HCT116 (cell line): ENCODE data around the gene C19orf25. TPM values are rescaled to one million over a fixed set of nuclear protein-coding genes. Genes with fewer than 3 reads are reported as not detected.
A peak's percentile ranks its signal among the peaks of the same experiment; 100 is the strongest.

ENCODE experiments used
- ATAC-seq: fragments of 200-7000 bp; cut with Tn5 transposase; 2 replicates; pipeline ENCODE4 v1.9.1; 2020; ENCODE audit warnings: mild to moderate bottlenecking, moderate library complexity
- BruUV-seq: library from RNA; stranded (reverse); fragments of 400-500 nt; replicated peaks from 2 replicates; lab custom pipeline; 2021; lab: Mats Ljungman, UMichigan
- CTCF ChIA-PET: fragments of 300-600 bp; sonication (Branson Sonifier 250); formaldehyde crosslinking; loops from one replicate; lab custom pipeline; 2021; ENCODE audit warnings: antibody characterized with exemption; lab: Charles Lee
- POLR2A ChIA-PET: fragments of 300-600, 350-600 bp; sonication (Branson Sonifier 250); formaldehyde crosslinking; loops from one replicate; lab custom pipeline; 2021; ENCODE audit warnings: antibody characterized with exemption; lab: Charles Lee
- RAD21 ChIA-PET, 2 experiments: fragments of 300-600 bp; sonication (Branson Sonifier 250); formaldehyde crosslinking; loops; one replicate each; lab custom pipeline; 2023; ENCODE audit warnings: low total read pairs in 2 of 2; ENCODE audit not compliant: uncharacterized antibody in 2 of 2, unreplicated experiment in 2 of 2, low non-redundant PET in 1 of 2; lab: Charles Lee
- DNase-seq: peaks from one replicate; pipeline ENCODE4 v3.0.0-alpha.2; 2010; ENCODE audit warnings: low read depth, low spot score
- H2AFZ ChIP-seq: fragments of 200-600 bp; shearing (Covaris generic), sonication (generic); 2 replicates; pipeline ENCODE4 v1.6.1; 2017; ENCODE audit warnings: low read depth, mixed run types, mixed read lengths, antibody characterized with exemption, low read length; ENCODE audit not compliant: poor library complexity, severe bottlenecking
- H3K27ac ChIP-seq: 2 replicates; pipeline ENCODE4 v1.5.1; 2012; ENCODE audit warnings: low read depth, low read length
- H3K27me3 ChIP-seq: fragments of 200-600 bp; sonication (generic); 2 replicates; pipeline ENCODE4 v1.6.1; 2016; ENCODE audit warnings: mixed run types, low read length, mixed read lengths; ENCODE audit not compliant: insufficient read depth
- H3K36me3 ChIP-seq, 2 experiments: fragments of 200-500 bp in 1 of 2; fragments of 200-600 bp in 1 of 2; sonication (Bioruptor generic) in 1 of 2; sonication (generic) in 1 of 2; 2 replicates each; pipeline versions ENCODE4 v1.5.1 to v1.6.1; 2014 to 2016; ENCODE audit warnings: low read length in 2 of 2, inconsistent platforms in 1 of 2, mixed read lengths in 1 of 2, mixed run types in 1 of 2; ENCODE audit not compliant: insufficient read depth in 2 of 2, control insufficient read depth in 1 of 2
- H3K4me1 ChIP-seq, 2 experiments: fragments of 200-600 bp in 1 of 2; sonication (generic) in 1 of 2; 2 replicates each; pipeline versions ENCODE4 v1.5.1 to v1.6.1; 2012 to 2017; ENCODE audit warnings: low read length in 2 of 2, inconsistent platforms in 1 of 2, mild to moderate bottlenecking in 1 of 2, mixed read lengths in 1 of 2, mixed run types in 1 of 2, moderate library complexity in 1 of 2; ENCODE audit not compliant: insufficient read depth in 2 of 2, control insufficient read depth in 1 of 2
- H3K4me2 ChIP-seq: fragments of 200-600 bp; sonication (generic); 2 replicates; pipeline ENCODE4 v1.6.1; 2017; ENCODE audit warnings: mixed run types, low read length, mixed read lengths
- H3K4me3 ChIP-seq, 2 experiments: fragments of 200-600 bp in 1 of 2; sonication (generic) in 1 of 2; replicated peaks in 1 of 2; 2 replicates each; pipeline ENCODE4 v1.5.1; 2011 to 2016; ENCODE audit warnings: low read length in 2 of 2, control low read depth in 1 of 2, low read depth in 1 of 2, mild to moderate bottlenecking in 1 of 2, mixed read lengths in 1 of 2, mixed run types in 1 of 2
- H3K79me2 ChIP-seq: fragments of 200-600 bp; sonication (generic); 2 replicates; pipeline ENCODE4 v1.6.1; 2017; ENCODE audit warnings: mild to moderate bottlenecking, mixed run types, low read length, moderate library complexity, mixed read lengths; ENCODE audit not compliant: insufficient read depth
- H3K9ac ChIP-seq: fragments of 200-600 bp; sonication (generic); 2 replicates; pipeline ENCODE4 v1.6.1; 2016; ENCODE audit warnings: low read length, mixed read lengths
- H3K9me2 ChIP-seq: fragments of 200-600 bp; sonication (generic), shearing (Covaris generic); 2 replicates; pipeline ENCODE4 v1.6.1; 2017; ENCODE audit warnings: mixed run types, mild to moderate bottlenecking, moderate library complexity; ENCODE audit not compliant: insufficient read depth
- H3K9me3 ChIP-seq, 2 experiments: fragments of 200-500 bp in 1 of 2; fragments of 200-600 bp in 1 of 2; sonication (Bioruptor generic) in 1 of 2; sonication (generic) in 1 of 2; 2 replicates each; pipeline ENCODE4 v1.6.1; 2014 to 2017; ENCODE audit warnings: low read length in 2 of 2, mixed read lengths in 2 of 2, inconsistent platforms in 1 of 2, low read depth in 1 of 2, mild to moderate bottlenecking in 1 of 2, mixed run types in 1 of 2, moderate library complexity in 1 of 2; ENCODE audit not compliant: control insufficient read depth in 1 of 2, insufficient read depth in 1 of 2
- H4K20me1 ChIP-seq: fragments of 200-600 bp; sonication (generic), shearing (Covaris generic); 2 replicates; pipeline ENCODE4 v1.6.1; 2017; ENCODE audit warnings: mixed run types, mild to moderate bottlenecking, moderate library complexity; ENCODE audit not compliant: insufficient read depth
- EGR1 ChIP-seq: IDR thresholded peaks from 2 replicates; pipeline ENCODE4 v1.6.1; 2012; ENCODE audit warnings: low read depth
- EZH2 ChIP-seq: fragments of 200-600 bp; sonication (generic); IDR thresholded peaks from 2 replicates; pipeline ENCODE4 v1.6.1; 2017; ENCODE audit warnings: antibody characterized with exemption, mixed run types
- FOSL1 ChIP-seq: IDR thresholded peaks from 2 replicates; pipeline ENCODE4 v1.6.1; 2012; ENCODE audit warnings: low read depth
- JUND ChIP-seq: IDR thresholded peaks from 2 replicates; pipeline ENCODE4 v1.6.1; 2012
- MAX ChIP-seq: IDR thresholded peaks from 2 replicates; pipeline ENCODE4 v1.6.1; 2012
- SIN3A ChIP-seq: IDR thresholded peaks from 2 replicates; pipeline ENCODE4 v1.6.1; 2012; ENCODE audit warnings: low read depth
- SRF ChIP-seq: IDR thresholded peaks from 2 replicates; pipeline ENCODE4 v1.6.1; 2012; ENCODE audit warnings: low read depth
- YY1 ChIP-seq: IDR thresholded peaks from 2 replicates; pipeline ENCODE4 v1.6.1; 2011; ENCODE audit warnings: low read length, low read depth, moderate library complexity, mild to moderate bottlenecking; ENCODE audit not compliant: insufficient replicate concordance; ENCODE audit errors: extremely low read depth
- ZFX ChIP-seq: fragments of 450-650 bp; IDR thresholded peaks from 2 replicates; pipeline ENCODE4 v1.6.1; 2017
- intact Hi-C: fragments of 100-400 bp; cut with micrococcal nuclease; formaldehyde crosslinking; loops from 2 replicates; pipeline ENCODE4 v1.10.0; 2022
- total RNA-seq: library from RNA; stranded (reverse); gene quantifications from one replicate; pipeline ENCODE4 v1.2.1, GENCODE V29; 2021; ENCODE audit not compliant: unreplicated experiment

Gene C19orf25
- total RNA-seq, 1 experiment from 2014 or later, result 48.8 TPM

- no peak for TF ChIP-seq FOSL1
- peak; percentile 46 for TF ChIP-seq MAX
- TF ChIP-seq SRF, result no peak
- peak; percentile 24; the same call in 1 of the 2 replicates for TF ChIP-seq EGR1
- no peak for TF ChIP-seq EZH2
Measured at GRCh38 chr19:1455336-1456120, 23.5 kb downstream of the C19orf25 start (continued).

DNA sequence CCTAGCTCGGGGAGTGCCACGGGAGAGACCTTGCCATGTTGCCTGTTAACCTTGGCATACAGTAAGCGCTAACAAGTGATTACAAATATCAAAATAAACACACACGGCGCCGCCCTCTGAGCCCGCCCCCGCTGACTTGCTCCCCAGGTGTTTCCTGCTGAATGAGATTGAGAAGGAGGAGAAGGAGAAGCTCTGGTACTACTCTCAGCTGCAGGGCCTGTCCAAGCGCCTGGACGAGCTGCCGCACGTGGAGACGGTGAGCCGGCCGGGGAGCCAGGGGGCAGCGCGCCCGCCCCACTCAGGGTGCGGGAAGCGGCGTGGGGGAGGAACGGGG is 24.0 kb downstream of the C19orf25 start:
- no peaks in the 10 kb centered on the region for H3K9me2 ChIP-seq
- H3K27me3 ChIP-seq, result no peaks in the 10 kb centered on the region; the same call in 1 of the 2 replicates
- H3K4me2 ChIP-seq, result peak overlapping the region; percentile 93
- DNase-seq (no peak), ATAC-seq (peak; percentile 6)
- no peaks in the 10 kb centered on the region for H3K79me2 ChIP-seq
- CTCF ChIA-PET, result interaction anchor here (0.9 to 4.0 kb wide), 8 partner anchors 10 to 371 kb away, joined by 3 to 49 read pairs (median 4); partner anchors contain the start of gene CIRBP
- no peak overlapping the region for H2AFZ ChIP-seq
- peak overlapping the region; percentile 50 for H3K9ac ChIP-seq
- H4K20me1 ChIP-seq, result no peaks in the 10 kb centered on the region
- peak; percentile 77; the same call in 1 of the 2 replicates for TF ChIP-seq MAX
- peak; percentile 58; the same call in 1 of the 2 replicates for TF ChIP-seq EGR1
- TF ChIP-seq YY1, result no peak
- TF ChIP-seq SIN3A, result no peak
- peak; percentile 53; the same call in 1 of the 2 replicates for TF ChIP-seq ZFX
- no peak for TF ChIP-seq JUND
- H3K27ac ChIP-seq, result peak overlapping the region; percentile 65
- peak overlapping the region; percentile 40 to 62 for H3K4me3 ChIP-seq
- H3K4me1 ChIP-seq, result peaks cover 23 to 47% of the 10 kb centered on the region in 2 experiments
- no peaks in the 10 kb centered on the region for H3K36me3 ChIP-seq
- RAD21 ChIA-PET, result no interaction called here
- BruUV-seq, result no TSS peak
- intact Hi-C loops, result loop anchor here (1.0 kb wide), 1 partner anchor 36 kb away; the partner anchor contains the start of gene REEP6
- POLR2A ChIA-PET, result interaction anchor here (1.0 to 3.3 kb wide), 9 partner anchors 10 to 211 kb away, joined by 3 to 28 read pairs (median 6); partner anchors contain the start of genes CIRBP and REEP6
- no peaks in the 10 kb centered on the region for H3K9me3 ChIP-seq
